ENCODE data around the gene TXNDC9.
A peak's percentile ranks its signal among the peaks of the same experiment; 100 is the strongest.
"Not testable (repeated sequence)": the region's sequence is repeated elsewhere in the genome, so short reads cannot be mapped to it uniquely, and the experiment has no call there.

TXNDC9 gene

GRCh38 chr2:99297994-99298393 is 38.1 kb downstream of the TXNDC9 start:
- ChIA-PET CTCF (no interaction called here), POLR2A (ENCODE audit: low non-redundant PET) (no interaction called here)
- DNase-seq (ENCODE audit: low spot score): no peak
- H3K27ac ChIP-seq: no peak overlapping the region
- no peak for TF ChIP-seq CTCF (conservative IDR thresholded peaks at IDR 0.05; ENCODE audit: low read depth)

- no peak overlapping the region for H3K27ac ChIP-seq
- POLR2A ChIA-PET (ENCODE audit: low non-redundant PET): no interaction called here
These were observed 50.6 kb downstream of the TXNDC9 start for GRCh38 chr2:99285526-99285925.

GRCh38 chr2:99279969-99280695 is 56.0 kb downstream of the TXNDC9 start:
- DNase-seq (ENCODE audit: low spot score): no peak
- TF ChIP-seq CTCF (conservative IDR thresholded peaks at IDR 0.05; ENCODE audit: low read depth): no peak
- ChIA-PET CTCF (no interaction called here), POLR2A (ENCODE audit: low non-redundant PET) (no interaction called here)
- H3K27ac ChIP-seq: no peak overlapping the region

More at GRCh38 chr2:99285526-99285925, 50.6 kb downstream of the TXNDC9 start:
- CTCF ChIA-PET: no interaction called here
- no peak for DNase-seq (ENCODE audit: low spot score)
- no peak for TF ChIP-seq CTCF (conservative IDR thresholded peaks at IDR 0.05; ENCODE audit: low read depth)

- CTCF ChIA-PET: interaction anchor here (0.6 kb wide), 1 partner anchor 11 kb away, joined by 5 read pairs; no protein-coding TSS in a partner anchor
- TF ChIP-seq CTCF (conservative IDR thresholded peaks at IDR 0.05; ENCODE audit: low read depth): no peak
- peak; percentile 66 for DNase-seq (ENCODE audit: low spot score)
- no peak overlapping the region; the same call in 1 of the 2 replicates for H3K27ac ChIP-seq
- POLR2A ChIA-PET (ENCODE audit: low non-redundant PET): no interaction called here
These were observed 57.3 kb downstream of the TXNDC9 start for GRCh38 chr2:99278793-99279291.

- DNase-seq (ENCODE audit: low spot score); POLR2A ChIA-PET (ENCODE audit: low non-redundant PET); H3K27ac ChIP-seq: not testable (repeated sequence)
- CTCF ChIA-PET: interaction anchor here (0.6 kb wide), 1 partner anchor 11 kb away, joined by 5 read pairs; no protein-coding TSS in a partner anchor
These were observed 57.9 kb downstream of the TXNDC9 start for GRCh38 chr2:99278195-99278765.

- POLR2A ChIA-PET (ENCODE audit: low non-redundant PET): interaction anchor here (0.7 kb wide), 1 partner anchor 23 kb away, joined by 5 read pairs; no protein-coding TSS in a partner anchor
- DNase-seq (ENCODE audit: low spot score): no peak
- TF ChIP-seq CTCF (conservative IDR thresholded peaks at IDR 0.05; ENCODE audit: low read depth): no peak
- no peak overlapping the region for H3K27ac ChIP-seq
- CTCF ChIA-PET: interaction anchor here (0.6 kb wide), 1 partner anchor 987 kb away, joined by 4 read pairs; no protein-coding TSS in a partner anchor
These were observed 60.3 kb downstream of the TXNDC9 start for GRCh38 chr2:99275882-99276281.
